Gastrocnemius medialis (tissue), 4 donors: Measurements from ENCODE around the gene NUTM1. TPM values are rescaled to one million over a fixed set of nuclear protein-coding genes. Genes with fewer than 3 reads are reported as not detected.
A peak's percentile ranks its signal among the peaks of the same experiment; 100 is the strongest.

Experiments used
- ATAC-seq, 2 donors: fragments of 150-250 bp; one replicate each; pipeline ENCODE4 v1.9.1; 2016
- DNase-seq, 2 donors: peaks; one replicate each; pipeline ENCODE4 v3.0.0-alpha.2; 2019
- H3K27ac ChIP-seq, 4 donors: fragments of 200-600 bp; sonication (generic); 1 replicate in 1 of 4; 2 replicates in 3 of 4; pipeline ENCODE4 v1.5.1; 2016 to 2018; ENCODE audit warnings: mild to moderate bottlenecking in 2 of 4, moderate library complexity in 1 of 4
- H3K27me3 ChIP-seq, 3 donors: fragments of 200-600 bp; sonication (generic) in 2 of 3; 1 replicate in 1 of 3; 2 replicates in 2 of 3; pipeline versions ENCODE4 v1.5.1 to v1.6.0; 2016 to 2019; ENCODE audit warnings: mild to moderate bottlenecking in 1 of 3, moderate library complexity in 1 of 3
- H3K36me3 ChIP-seq, 2 donors: fragments of 200-600 bp; sonication (generic) in 1 of 2; one replicate each; pipeline ENCODE4 v1.5.1; 2017 to 2018
- H3K4me1 ChIP-seq, 2 donors: fragments of 200-600 bp; sonication (generic) in 1 of 2; one replicate each; pipeline ENCODE4 v1.5.1; 2016 to 2017; ENCODE audit warnings: mild to moderate bottlenecking in 2 of 2
- H3K4me3 ChIP-seq, 4 donors: fragments of 200-600 bp; sonication (generic) in 3 of 4; 1 replicate in 1 of 4; 2 replicates in 3 of 4; pipeline ENCODE4 v1.5.1; 2016 to 2019; ENCODE audit warnings: mild to moderate bottlenecking in 2 of 4
- H3K9me3 ChIP-seq, 3 donors: fragments of 200-600 bp; sonication (generic) in 2 of 3; 1 replicate in 1 of 3; 2 replicates in 2 of 3; pipeline ENCODE4 v1.5.1; 2016 to 2019
- POLR2A ChIP-seq, 2 donors: fragments of 450-650 bp; IDR thresholded peaks; one replicate each; pipeline ENCODE4 v1.6.1; 2017; ENCODE audit warnings: antibody characterized with exemption in 2 of 2, mild to moderate bottlenecking in 2 of 2, moderate library complexity in 2 of 2
- in situ Hi-C, 4 donors: fragments of 200-750 bp; cut with MboI; loops; one replicate each; pipeline versions ENCODE4 v1.15.0 to v1.8.0; 2017; ENCODE audit warnings: low sequenced_read_pairs in 4 of 4
- intact Hi-C: fragments of 100-400 bp; cut with DNase I; formaldehyde crosslinking; loops from one replicate; pipeline ENCODE4 v1.15.1; 2023; ENCODE audit warnings: low total_unique reads
- total RNA-seq, 4 donors: library from RNA; depleted of rRNA; stranded (reverse); fragments of >200 nt; gene quantifications; one replicate each; pipeline versions ENCODE4 v1.1.0 to v1.2.3, GENCODE V29; 2016
- TF ChIP-seq, protein P1 (sequence below), 5 experiments: fragments of 450-650 bp in 3 of 5; fragments of 200-600 bp in 2 of 5; sonication (generic) in 2 of 5; IDR thresholded peaks in 4 of 5; conservative IDR thresholded peaks in 1 of 5; 1 replicate in 4 of 5; 2 replicates in 1 of 5; pipeline ENCODE4 v1.5.1; 2016 to 2019; ENCODE audit warnings: antibody characterized with exemption in 5 of 5, mild to moderate bottlenecking in 3 of 5, moderate library complexity in 3 of 5

NUTM1 gene, protein sequence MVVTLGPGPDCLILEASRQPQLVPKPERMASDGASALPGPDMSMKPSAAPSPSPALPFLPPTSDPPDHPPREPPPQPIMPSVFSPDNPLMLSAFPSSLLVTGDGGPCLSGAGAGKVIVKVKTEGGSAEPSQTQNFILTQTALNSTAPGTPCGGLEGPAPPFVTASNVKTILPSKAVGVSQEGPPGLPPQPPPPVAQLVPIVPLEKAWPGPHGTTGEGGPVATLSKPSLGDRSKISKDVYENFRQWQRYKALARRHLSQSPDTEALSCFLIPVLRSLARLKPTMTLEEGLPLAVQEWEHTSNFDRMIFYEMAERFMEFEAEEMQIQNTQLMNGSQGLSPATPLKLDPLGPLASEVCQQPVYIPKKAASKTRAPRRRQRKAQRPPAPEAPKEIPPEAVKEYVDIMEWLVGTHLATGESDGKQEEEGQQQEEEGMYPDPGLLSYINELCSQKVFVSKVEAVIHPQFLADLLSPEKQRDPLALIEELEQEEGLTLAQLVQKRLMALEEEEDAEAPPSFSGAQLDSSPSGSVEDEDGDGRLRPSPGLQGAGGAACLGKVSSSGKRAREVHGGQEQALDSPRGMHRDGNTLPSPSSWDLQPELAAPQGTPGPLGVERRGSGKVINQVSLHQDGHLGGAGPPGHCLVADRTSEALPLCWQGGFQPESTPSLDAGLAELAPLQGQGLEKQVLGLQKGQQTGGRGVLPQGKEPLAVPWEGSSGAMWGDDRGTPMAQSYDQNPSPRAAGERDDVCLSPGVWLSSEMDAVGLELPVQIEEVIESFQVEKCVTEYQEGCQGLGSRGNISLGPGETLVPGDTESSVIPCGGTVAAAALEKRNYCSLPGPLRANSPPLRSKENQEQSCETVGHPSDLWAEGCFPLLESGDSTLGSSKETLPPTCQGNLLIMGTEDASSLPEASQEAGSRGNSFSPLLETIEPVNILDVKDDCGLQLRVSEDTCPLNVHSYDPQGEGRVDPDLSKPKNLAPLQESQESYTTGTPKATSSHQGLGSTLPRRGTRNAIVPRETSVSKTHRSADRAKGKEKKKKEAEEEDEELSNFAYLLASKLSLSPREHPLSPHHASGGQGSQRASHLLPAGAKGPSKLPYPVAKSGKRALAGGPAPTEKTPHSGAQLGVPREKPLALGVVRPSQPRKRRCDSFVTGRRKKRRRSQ
- total RNA-seq = not detected

DNA sequence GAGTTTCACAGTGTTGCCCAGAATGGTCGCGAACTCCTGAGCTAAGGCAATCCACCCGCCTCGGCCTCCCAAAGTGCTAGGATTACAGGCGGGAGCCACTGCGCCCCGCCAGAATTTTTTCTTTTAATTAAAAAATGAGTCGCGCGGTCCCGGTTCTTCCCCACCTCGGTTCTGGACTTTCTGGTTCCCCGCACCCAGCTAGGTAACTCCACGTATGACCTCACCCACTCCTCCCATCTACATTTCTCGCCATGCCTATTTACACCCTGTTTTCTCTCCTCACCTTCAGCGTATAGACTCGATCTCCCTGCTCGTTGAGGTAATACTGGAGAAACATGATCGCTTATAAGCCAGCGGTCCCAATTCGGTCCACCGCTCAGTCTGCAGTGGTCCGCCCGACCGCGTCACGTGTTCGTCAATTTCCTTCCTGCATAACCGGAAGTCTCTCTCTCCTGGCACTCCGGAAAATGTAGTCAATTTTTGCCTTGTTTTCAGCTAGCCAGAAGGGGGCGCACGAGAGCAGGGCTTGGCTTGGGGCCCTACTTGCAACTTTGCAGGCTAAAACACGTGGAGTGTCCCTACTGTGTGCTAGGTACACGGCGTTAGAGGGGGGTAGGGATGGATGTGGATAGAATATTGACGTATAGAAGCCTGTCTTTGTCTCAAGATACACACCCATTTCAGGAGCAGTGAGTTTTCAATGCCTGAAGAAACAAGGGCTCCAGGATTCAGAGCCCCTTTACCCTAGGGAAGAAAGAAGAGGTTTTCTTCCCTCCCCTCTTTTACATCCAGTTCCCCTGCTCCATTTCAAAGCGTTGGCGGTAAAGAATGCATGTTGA is at the start of gene NUTM1, which contains the start of gene NOP10:
TSS of gene NUTM1 (plus strand) at position 579 of the 839 bp plus-strand sequence. CDS start 382 bp downstream, outside the sequence.
TSS of gene NOP10 (minus strand) at position 400 of the 839 bp plus-strand sequence. CDS start at position 337, 63 bp downstream.
- intact Hi-C loops = loop anchor here (1.0 to 10.0 kb wide), 3 partner anchors 24 to 308 kb away; partner anchors contain the start of genes AVEN, GOLGA8B and LPCAT4
- TF ChIP-seq, protein P1, sequence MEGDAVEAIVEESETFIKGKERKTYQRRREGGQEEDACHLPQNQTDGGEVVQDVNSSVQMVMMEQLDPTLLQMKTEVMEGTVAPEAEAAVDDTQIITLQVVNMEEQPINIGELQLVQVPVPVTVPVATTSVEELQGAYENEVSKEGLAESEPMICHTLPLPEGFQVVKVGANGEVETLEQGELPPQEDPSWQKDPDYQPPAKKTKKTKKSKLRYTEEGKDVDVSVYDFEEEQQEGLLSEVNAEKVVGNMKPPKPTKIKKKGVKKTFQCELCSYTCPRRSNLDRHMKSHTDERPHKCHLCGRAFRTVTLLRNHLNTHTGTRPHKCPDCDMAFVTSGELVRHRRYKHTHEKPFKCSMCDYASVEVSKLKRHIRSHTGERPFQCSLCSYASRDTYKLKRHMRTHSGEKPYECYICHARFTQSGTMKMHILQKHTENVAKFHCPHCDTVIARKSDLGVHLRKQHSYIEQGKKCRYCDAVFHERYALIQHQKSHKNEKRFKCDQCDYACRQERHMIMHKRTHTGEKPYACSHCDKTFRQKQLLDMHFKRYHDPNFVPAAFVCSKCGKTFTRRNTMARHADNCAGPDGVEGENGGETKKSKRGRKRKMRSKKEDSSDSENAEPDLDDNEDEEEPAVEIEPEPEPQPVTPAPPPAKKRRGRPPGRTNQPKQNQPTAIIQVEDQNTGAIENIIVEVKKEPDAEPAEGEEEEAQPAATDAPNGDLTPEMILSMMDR (IDR thresholded peaks at IDR 0.05 in 4 of 5, conservative IDR thresholded peaks at IDR 0.05 in 1 of 5) = peak; percentile 93 to 97 (median 94)
- TF ChIP-seq POLR2A (IDR thresholded peaks at IDR 0.05) = peak; percentile 67 to 72
- Histone ChIP-seq H3K4me3 (peak within 1 kb of the TSS; percentile 80 to 99 (median 84)), H3K36me3 (peaks cover 0 to 13% of the 10 kb centered on the region in 2 donors), H3K9me3 (no peaks in the 10 kb centered on the region), H3K4me1 (peaks cover 14 to 21% of the 10 kb centered on the region in 2 donors), H3K27me3 (no peaks in the 10 kb centered on the region), H3K27ac (peak within 1 kb of the TSS; percentile 88 to 96 (median 90))
- ATAC-seq (peak; percentile 98 to 99), DNase-seq (peak; percentile 83 to 89)
- in situ Hi-C loops = loop anchor here in 1 of 4 donors (10.0 kb wide), 1 partner anchor 108 kb away; no protein-coding TSS in a partner anchor

DNA sequence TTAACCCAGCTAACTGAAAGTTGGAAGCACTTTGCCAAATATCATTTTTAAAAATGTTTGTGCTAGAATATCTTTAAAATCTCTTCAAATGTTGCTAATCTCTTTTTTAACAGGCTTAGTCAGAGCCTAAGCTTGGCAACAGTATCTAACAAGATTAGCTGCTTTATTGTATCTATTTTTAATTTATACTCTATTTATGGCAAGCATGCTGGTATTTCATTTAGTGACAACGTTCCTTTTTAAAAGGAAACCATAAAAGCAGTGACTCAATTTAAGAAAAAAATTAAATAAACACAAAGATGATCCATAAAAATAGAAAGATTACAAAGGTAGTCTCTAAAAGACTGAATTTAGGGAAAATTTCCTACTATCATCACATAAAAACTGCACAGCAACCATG is 46.1 kb upstream of the NUTM1 start:
- TF ChIP-seq, protein P1 (IDR thresholded peaks at IDR 0.05 in 4 of 5, conservative IDR thresholded peaks at IDR 0.05 in 1 of 5) = no peak
- no peak for TF ChIP-seq POLR2A (IDR thresholded peaks at IDR 0.05)
- peak overlapping the region in 1 of 4 donors; percentile 10 for H3K4me3 ChIP-seq
- H3K9me3 ChIP-seq = no peaks in the 10 kb centered on the region
- H3K27me3 ChIP-seq = no peaks in the 10 kb centered on the region
- peak overlapping the region in 2 of 4 donors; percentile 24 to 35 for H3K27ac ChIP-seq
- intact Hi-C loops (no loop called here), in situ Hi-C loops (no loop called here)
- no peaks in the 10 kb centered on the region for H3K36me3 ChIP-seq
- ATAC-seq = no peak
- no peak for DNase-seq
- peaks cover 15 to 17% of the 10 kb centered on the region in 2 donors for H3K4me1 ChIP-seq

DNA sequence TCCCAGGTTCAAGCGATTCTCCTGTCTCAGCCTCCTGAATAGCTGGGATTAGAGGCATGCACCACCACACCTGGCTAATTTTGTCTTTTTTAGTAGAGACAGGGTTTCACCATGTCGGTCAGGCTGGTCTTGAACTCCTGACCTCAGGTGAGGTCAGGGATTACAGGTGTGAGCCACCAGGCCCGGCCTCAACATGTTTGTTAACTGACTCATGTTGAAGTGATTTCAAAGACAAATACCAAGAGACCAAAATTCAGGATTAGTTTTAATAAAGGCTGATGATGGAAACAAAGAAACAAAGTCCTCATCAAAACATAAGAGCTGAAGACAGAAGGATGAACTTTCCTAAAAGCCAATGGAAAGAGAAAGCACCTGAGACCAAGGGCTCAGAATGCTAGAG is 42.1 kb upstream of the NUTM1 start:
- Histone ChIP-seq H3K27ac (no peak overlapping the region), H3K4me1 (peaks cover 17 to 22% of the 10 kb centered on the region in 2 donors), H3K9me3 (no peaks in the 10 kb centered on the region), H3K4me3 (no peak overlapping the region), H3K27me3 (no peaks in the 10 kb centered on the region), H3K36me3 (no peaks in the 10 kb centered on the region)
- intact Hi-C loops (no loop called here), in situ Hi-C loops (no loop called here)
- no peak for TF ChIP-seq POLR2A (IDR thresholded peaks at IDR 0.05)
- TF ChIP-seq, protein P1 (IDR thresholded peaks at IDR 0.05 in 4 of 5, conservative IDR thresholded peaks at IDR 0.05 in 1 of 5) = no peak
- no peak for DNase-seq
- no peak for ATAC-seq
